Keratinocyte (primary cell): ENCODE data around the gene LMO7.

Experiments
- CTCF ChIP-seq, 3 experiments: IDR thresholded peaks in 1 of 3; conservative IDR thresholded peaks in 1 of 3; optimal IDR thresholded peaks in 1 of 3; 2 replicates in 2 of 3; 3 replicates in 1 of 3; pipeline versions ENCODE3 to v1.5.1; 2011; ENCODE audit warnings: low read length in 3 of 3, mild to moderate bottlenecking in 3 of 3, moderate library complexity in 2 of 3, control low read depth in 1 of 3, inconsistent platforms in 1 of 3; ENCODE audit not compliant: insufficient read depth in 2 of 3; ENCODE audit errors: extremely low read depth in 1 of 3
- EZH2 ChIP-seq: IDR thresholded peaks from one replicate; pipeline ENCODE4 v1.6.1; 2012; ENCODE audit warnings: inconsistent platforms, mild to moderate bottlenecking, low read length, moderate library complexity

DNA sequence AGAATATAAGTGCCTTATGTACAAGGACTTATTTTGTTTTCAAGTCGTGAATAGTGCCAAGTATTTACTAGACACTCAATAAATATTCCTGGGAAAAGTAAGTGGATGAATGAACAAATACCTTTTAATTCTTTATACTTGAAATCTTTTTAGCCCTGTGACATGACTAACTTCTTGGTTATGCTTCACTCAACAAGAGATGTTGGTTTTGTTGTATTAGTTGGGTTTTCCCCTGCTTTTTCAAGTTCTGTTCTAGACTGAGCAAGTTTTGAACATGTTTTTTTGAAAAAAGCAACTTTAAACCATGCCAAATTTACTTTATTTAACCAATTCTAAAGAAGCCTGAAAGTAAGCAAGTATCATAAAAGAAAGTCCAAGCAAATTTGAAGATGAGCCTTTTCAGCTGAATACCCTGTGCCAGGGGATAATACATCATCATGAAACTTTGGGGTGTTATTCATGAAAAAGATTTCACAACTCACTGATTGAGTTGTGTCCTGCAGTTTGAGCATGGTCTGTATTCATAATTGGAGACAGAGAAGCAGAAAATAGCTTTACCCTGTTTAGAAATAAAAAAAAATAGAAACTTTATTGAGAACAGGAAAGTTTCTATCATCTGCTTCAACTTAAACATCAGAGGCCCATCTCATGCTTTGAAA is 11.1 kb downstream of the LMO7 start:
- TF ChIP-seq CTCF (optimal IDR thresholded peaks at IDR 0.05 in 1 of 3, IDR thresholded peaks at IDR 0.05 in 1 of 3, conservative IDR thresholded peaks at IDR 0.05 in 1 of 3; ENCODE audit: extremely low read depth in 1 of 3, insufficient read depth in 2 of 3, low read length in 3 of 3) (no peak), EZH2 (no peak)
